NT2/D1 (cell line): ENCODE data around the gene YBX2.

Experiments
- DNase-seq: peaks from one replicate; pipeline ENCODE4 v3.0.0-alpha.2; 2011; ENCODE audit warnings: low read depth, low spot score
- H3K27me3 ChIP-seq: 2 replicates; pipeline ENCODE4 v1.6.0; 2011; ENCODE audit warnings: mild to moderate bottlenecking; ENCODE audit not compliant: insufficient read length, insufficient read depth
- H3K36me3 ChIP-seq: 2 replicates; pipeline ENCODE4 v1.6.1; 2011; ENCODE audit warnings: mild to moderate bottlenecking, low read length, mixed read lengths; ENCODE audit not compliant: insufficient read depth, insufficient read length
- H3K4me1 ChIP-seq: 2 replicates; pipeline ENCODE4 v1.5.1; 2011; ENCODE audit not compliant: insufficient read depth, insufficient read length
- H3K4me3 ChIP-seq: 2 replicates; pipeline ENCODE4 v1.5.1; 2011; ENCODE audit warnings: low read depth; ENCODE audit not compliant: insufficient read length
- H3K9ac ChIP-seq: 2 replicates; pipeline ENCODE4 v1.6.0; 2011; ENCODE audit warnings: low read depth; ENCODE audit not compliant: insufficient read length
- H3K9me3 ChIP-seq: 2 replicates; pipeline ENCODE4 v1.5.1; 2011; ENCODE audit warnings: mild to moderate bottlenecking, low read length; ENCODE audit not compliant: insufficient read depth
- SUZ12 ChIP-seq: IDR thresholded peaks from 2 replicates; pipeline ENCODE4 v1.6.1; 2011; ENCODE audit not compliant: insufficient read length, insufficient read depth; ENCODE audit errors: extremely low read depth
- YY1 ChIP-seq: IDR thresholded peaks from 2 replicates; pipeline ENCODE4 v1.6.1; 2011; ENCODE audit not compliant: insufficient read length, insufficient read depth
- ZNF274 ChIP-seq: IDR thresholded peaks from 2 replicates; pipeline ENCODE4 v1.6.1; 2011; ENCODE audit warnings: mild to moderate bottlenecking, low read depth, low read length

YBX2 gene

GRCh38 chr17:7293159-7293558, 1.3 kb downstream of the YBX2 start:
- Histone ChIP-seq H3K36me3 (no peaks in the 10 kb centered on the region), H3K9me3 (no peaks in the 10 kb centered on the region; the same call in 1 of the 2 replicates), H3K4me3 (peak overlapping the region; percentile 1), H3K27me3 (peaks cover 12% of the 10 kb centered on the region), H3K9ac (no peak overlapping the region), H3K4me1 (peaks cover 9% of the 10 kb centered on the region)
- TF ChIP-seq ZNF274 (no peak), YY1 (no peak), SUZ12 (no peak)
- no peak for DNase-seq

GRCh38 chr17:7292729-7293128, 1.7 kb downstream of the YBX2 start:
- no peak overlapping the region for H3K4me3 ChIP-seq

GRCh38 chr17:7292194-7292593, 2.2 kb downstream of the YBX2 start:
- DNase-seq = no peak
- no peak overlapping the region for H3K9ac ChIP-seq
- TF ChIP-seq ZNF274 = no peak
- TF ChIP-seq SUZ12 = no peak
- H3K27me3 ChIP-seq = peaks cover 12% of the 10 kb centered on the region
- H3K36me3 ChIP-seq = no peaks in the 10 kb centered on the region
- H3K9me3 ChIP-seq = no peaks in the 10 kb centered on the region; the same call in 1 of the 2 replicates
- H3K4me1 ChIP-seq = peaks cover 9% of the 10 kb centered on the region
- no peak overlapping the region for H3K4me3 ChIP-seq

More at GRCh38 chr17:7292729-7293128, 1.7 kb downstream of the YBX2 start:
- peaks cover 9% of the 10 kb centered on the region for H3K4me1 ChIP-seq
- H3K9me3 ChIP-seq = no peaks in the 10 kb centered on the region; the same call in 1 of the 2 replicates
- no peak for DNase-seq
- peaks cover 12% of the 10 kb centered on the region for H3K27me3 ChIP-seq
- TF ChIP-seq SUZ12 (no peak), YY1 (no peak), ZNF274 (no peak)
- H3K9ac ChIP-seq = no peak overlapping the region
- no peaks in the 10 kb centered on the region for H3K36me3 ChIP-seq

GRCh38 chr17:7290685-7291084, 3.8 kb downstream of the YBX2 start:
- TF ChIP-seq YY1 (no peak), ZNF274 (no peak), SUZ12 (no peak)
- Histone ChIP-seq H3K9me3 (no peaks in the 10 kb centered on the region; the same call in 1 of the 2 replicates), H3K4me1 (peaks cover 9% of the 10 kb centered on the region), H3K9ac (no peak overlapping the region), H3K27me3 (peaks cover 2% of the 10 kb centered on the region), H3K4me3 (no peak overlapping the region), H3K36me3 (no peaks in the 10 kb centered on the region)
- no peak for DNase-seq

GRCh38 chr17:7290166-7290565, 4.3 kb downstream of the YBX2 start:
- Histone ChIP-seq H3K4me3 (no peak overlapping the region), H3K9me3 (no peaks in the 10 kb centered on the region), H3K9ac (no peak overlapping the region), H3K27me3 (no peaks in the 10 kb centered on the region), H3K36me3 (no peaks in the 10 kb centered on the region), H3K4me1 (peaks cover 9% of the 10 kb centered on the region)
- TF ChIP-seq YY1 (no peak), SUZ12 (no peak), ZNF274 (no peak)
- no peak for DNase-seq

- no peak for TF ChIP-seq SUZ12
- no peak for TF ChIP-seq YY1
- no peak for TF ChIP-seq ZNF274
- Histone ChIP-seq H3K36me3 (no peaks in the 10 kb centered on the region), H3K9me3 (no peaks in the 10 kb centered on the region), H3K27me3 (no peaks in the 10 kb centered on the region), H3K9ac (no peak overlapping the region), H3K4me3 (no peak overlapping the region), H3K4me1 (peaks cover 9% of the 10 kb centered on the region)
- DNase-seq = no peak
Measured at GRCh38 chr17:7289256-7290032, 5.0 kb downstream of the YBX2 start.

GRCh38 chr17:7285679-7286078, 8.8 kb downstream of the YBX2 start:
- no peak for DNase-seq
- no peak overlapping the region for H3K9ac ChIP-seq
- no peak for TF ChIP-seq ZNF274
- TF ChIP-seq YY1 = no peak
- no peak for TF ChIP-seq SUZ12
- H3K36me3 ChIP-seq = no peaks in the 10 kb centered on the region
- H3K9me3 ChIP-seq = no peaks in the 10 kb centered on the region
- no peak overlapping the region for H3K4me3 ChIP-seq
- H3K27me3 ChIP-seq = peaks cover 14% of the 10 kb centered on the region
- no peaks in the 10 kb centered on the region for H3K4me1 ChIP-seq
